Stomach (tissue), 4 donors: ENCODE data around the gene KLF13.

Experiments
- CTCF ChIP-seq, 7 experiments: fragments of 450-650 bp in 4 of 7; fragments of 200-600 bp in 3 of 7; sonication (generic) in 3 of 7; IDR thresholded peaks; one replicate each; pipeline ENCODE4 v1.5.1; 2016 to 2019; ENCODE audit warnings: antibody characterized with exemption in 7 of 7, control low read depth in 2 of 7, mild to moderate bottlenecking in 1 of 7
- EP300 ChIP-seq: sonication (generic); formaldehyde crosslinking; IDR thresholded peaks from one replicate; pipeline ENCODE4 v1.6.1; 2017; ENCODE audit warnings: antibody characterized with exemption
- POLR2A ChIP-seq, 4 donors: fragments of 450-650 bp; IDR thresholded peaks; one replicate each; pipeline ENCODE4 v1.6.1; 2016; ENCODE audit warnings: antibody characterized with exemption in 4 of 4, control low read depth in 2 of 4, mild to moderate bottlenecking in 1 of 4, moderate library complexity in 1 of 4
- POLR2AphosphoS5 ChIP-seq, 3 donors: sonication (generic); formaldehyde crosslinking; IDR thresholded peaks; one replicate each; pipeline ENCODE4 v1.6.1; 2016; ENCODE audit warnings: antibody characterized with exemption in 3 of 3

- TF ChIP-seq POLR2AphosphoS5 (IDR thresholded peaks at IDR 0.05): peak in 1 of 3 donors; percentile 60
- TF ChIP-seq CTCF (IDR thresholded peaks at IDR 0.05): no peak
- TF ChIP-seq POLR2A (IDR thresholded peaks at IDR 0.05): no peak
- TF ChIP-seq EP300: no peak
Observed at GRCh38 chr15:31333119-31333518, 6.5 kb downstream of the KLF13 start.
